Astrocyte of the spinal cord (primary cell): ENCODE data around the gene FOXM1.

ENCODE experiments used
- DNase-seq: peaks from one replicate; pipeline ENCODE4 v3.0.0; 2011; ENCODE audit warnings: low read depth, low spot score
- H3K4me3 ChIP-seq: 2 replicates; pipeline ENCODE4 v1.5.1; 2011; ENCODE audit warnings: low read depth, mild to moderate bottlenecking, low read length, moderate library complexity
- in situ Hi-C: cut with HindIII; loops from 2 replicates; pipeline ENCODE4 v1.10.0; 2017; ENCODE audit warnings: low sequenced_read_pairs
- TF ChIP-seq, protein P1 (sequence below): IDR thresholded peaks from 2 replicates; pipeline ENCODE4 v1.5.1; 2012; ENCODE audit warnings: low read depth, mild to moderate bottlenecking, low read length, inconsistent platforms

FOXM1 gene

GRCh38 chr12:2833327-2833726, 43.6 kb downstream of the FOXM1 start:
- no peak overlapping the region for H3K4me3 ChIP-seq
- in situ Hi-C loops, result no loop called here
- DNase-seq, result no peak
- TF ChIP-seq, protein P1, sequence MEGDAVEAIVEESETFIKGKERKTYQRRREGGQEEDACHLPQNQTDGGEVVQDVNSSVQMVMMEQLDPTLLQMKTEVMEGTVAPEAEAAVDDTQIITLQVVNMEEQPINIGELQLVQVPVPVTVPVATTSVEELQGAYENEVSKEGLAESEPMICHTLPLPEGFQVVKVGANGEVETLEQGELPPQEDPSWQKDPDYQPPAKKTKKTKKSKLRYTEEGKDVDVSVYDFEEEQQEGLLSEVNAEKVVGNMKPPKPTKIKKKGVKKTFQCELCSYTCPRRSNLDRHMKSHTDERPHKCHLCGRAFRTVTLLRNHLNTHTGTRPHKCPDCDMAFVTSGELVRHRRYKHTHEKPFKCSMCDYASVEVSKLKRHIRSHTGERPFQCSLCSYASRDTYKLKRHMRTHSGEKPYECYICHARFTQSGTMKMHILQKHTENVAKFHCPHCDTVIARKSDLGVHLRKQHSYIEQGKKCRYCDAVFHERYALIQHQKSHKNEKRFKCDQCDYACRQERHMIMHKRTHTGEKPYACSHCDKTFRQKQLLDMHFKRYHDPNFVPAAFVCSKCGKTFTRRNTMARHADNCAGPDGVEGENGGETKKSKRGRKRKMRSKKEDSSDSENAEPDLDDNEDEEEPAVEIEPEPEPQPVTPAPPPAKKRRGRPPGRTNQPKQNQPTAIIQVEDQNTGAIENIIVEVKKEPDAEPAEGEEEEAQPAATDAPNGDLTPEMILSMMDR, result no peak

DNA sequence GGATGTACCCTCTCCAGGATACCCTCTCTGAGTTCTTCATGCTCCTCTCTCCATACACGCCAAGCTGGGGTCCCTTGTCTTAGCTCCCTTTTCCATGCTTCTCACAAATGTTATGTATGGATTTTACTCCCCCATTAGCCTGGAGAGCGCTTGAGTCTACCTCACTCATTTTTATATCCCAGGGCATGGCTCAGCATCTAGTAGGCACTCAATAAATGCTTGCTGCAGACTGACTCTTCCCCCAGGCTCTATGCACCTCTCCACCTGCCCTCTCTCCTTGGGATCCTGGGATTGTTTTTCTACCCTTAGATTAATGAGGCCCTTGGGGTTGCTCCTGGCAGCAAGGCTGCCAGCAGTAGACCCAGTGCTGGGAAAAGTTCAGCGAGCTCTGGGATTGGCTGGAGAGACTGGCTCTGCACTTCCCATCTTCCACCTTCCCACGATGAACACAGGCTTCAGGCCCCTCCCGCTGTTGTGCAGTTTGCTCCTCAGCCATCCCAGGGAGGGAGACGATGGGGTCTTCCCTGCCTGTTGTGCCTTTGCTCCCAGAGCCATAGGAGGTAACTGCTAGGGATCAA, 44.3 kb downstream of the FOXM1 start:
- TF ChIP-seq, protein P1, result no peak
- DNase-seq, result no peak
- in situ Hi-C loops, result no loop called here
- no peak overlapping the region for H3K4me3 ChIP-seq

GRCh38 chr12:2829275-2829674, 47.7 kb downstream of the FOXM1 start:
- H3K4me3 ChIP-seq, result no peak overlapping the region
- TF ChIP-seq, protein P1, result no peak
- DNase-seq, result no peak
- in situ Hi-C loops, result no loop called here

- in situ Hi-C loops, result no loop called here
- H3K4me3 ChIP-seq, result no peak overlapping the region
- peak; percentile 43 for DNase-seq
- TF ChIP-seq, protein P1, result no peak
Observed at GRCh38 chr12:2826721-2827515, 50.1 kb downstream of the FOXM1 start.

- TF ChIP-seq, protein P1, result no peak
- in situ Hi-C loops, result no loop called here
- DNase-seq, result no peak
Observed at GRCh38 chr12:2826036-2826435, 50.9 kb downstream of the FOXM1 start.

DNA sequence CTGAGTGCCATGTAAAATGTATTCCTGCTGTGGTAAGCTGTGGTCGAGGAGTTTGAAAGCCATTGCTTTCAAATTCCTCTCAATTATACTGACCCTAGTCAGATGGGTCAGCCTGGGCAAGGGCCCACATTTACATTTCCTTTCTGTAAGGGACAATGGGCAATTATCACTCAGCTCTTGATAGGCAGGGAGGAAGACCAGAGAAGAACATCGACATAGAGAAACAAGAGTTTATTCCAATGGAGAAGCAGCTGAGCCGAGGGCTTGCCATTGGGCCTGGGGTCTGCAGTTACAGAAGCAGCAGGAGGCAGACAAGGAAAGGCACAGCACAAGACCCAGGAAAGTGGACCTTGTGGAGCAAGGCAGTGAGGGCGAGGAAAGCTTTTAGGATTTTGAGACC, 51.8 kb downstream of the FOXM1 start:
- TF ChIP-seq, protein P1, result no peak
- in situ Hi-C loops, result no loop called here

More at GRCh38 chr12:2826036-2826435, 50.9 kb downstream of the FOXM1 start:
- H3K4me3 ChIP-seq, result no peak overlapping the region

More for the DNA sequence above, 51.8 kb downstream of the FOXM1 start:
- DNase-seq, result no peak
- no peak overlapping the region for H3K4me3 ChIP-seq
